ENCODE measurements around the gene MAN2A1.

Gene MAN2A1

GRCh38 chr5:109689740-109690241, at the start of gene MAN2A1:
MAN2A1 (plus strand) TSS chr5:109689927; CDS start chr5:109690418, 491 bp downstream.
- no peak for FAIRE-seq

- FAIRE-seq = no peak
These were observed 48.8 kb upstream of the MAN2A1 start for GRCh38 chr5:109640976-109641375.

GRCh38 chr5:109643791-109644350, 45.9 kb upstream of the MAN2A1 start:
- no peak for FAIRE-seq

- FAIRE-seq = no peak
These were observed 44.9 kb upstream of the MAN2A1 start for GRCh38 chr5:109644829-109645228.

GRCh38 chr5:109645707-109646192, 44.0 kb upstream of the MAN2A1 start:
- no peak for FAIRE-seq

GRCh38 chr5:109649318-109649717, 40.4 kb upstream of the MAN2A1 start:
- no peak for FAIRE-seq

GRCh38 chr5:109650493-109650892, 39.2 kb upstream of the MAN2A1 start:
- no peak for FAIRE-seq

GRCh38 chr5:109652096-109652495, 37.6 kb upstream of the MAN2A1 start:
- no peak for FAIRE-seq

GRCh38 chr5:109653042-109653441, 36.7 kb upstream of the MAN2A1 start:
- FAIRE-seq = no peak

- no peak for FAIRE-seq
These were observed 36.0 kb upstream of the MAN2A1 start for GRCh38 chr5:109653561-109654239.

- FAIRE-seq = no peak
These were observed 35.3 kb upstream of the MAN2A1 start for GRCh38 chr5:109654455-109654854.

GRCh38 chr5:109655841-109656240, 33.9 kb upstream of the MAN2A1 start:
- FAIRE-seq = no peak

GRCh38 chr5:109656829-109657228, 32.9 kb upstream of the MAN2A1 start:
- no peak for FAIRE-seq

- no peak for FAIRE-seq
These were observed 29.8 kb upstream of the MAN2A1 start for GRCh38 chr5:109659901-109660300.

GRCh38 chr5:109660301-109660700, 29.4 kb upstream of the MAN2A1 start:
- FAIRE-seq = no peak

GRCh38 chr5:109668237-109668636, 21.5 kb upstream of the MAN2A1 start:
- no peak for FAIRE-seq

- no peak for FAIRE-seq
These were observed 20.9 kb upstream of the MAN2A1 start for GRCh38 chr5:109668668-109669422.

- no peak for FAIRE-seq
These were observed 19.6 kb upstream of the MAN2A1 start for GRCh38 chr5:109669991-109670706.

GRCh38 chr5:109671136-109671535, 18.6 kb upstream of the MAN2A1 start:
- no peak for FAIRE-seq

- no peak for FAIRE-seq
These were observed 15.1 kb upstream of the MAN2A1 start for GRCh38 chr5:109674596-109674995.

- no peak for FAIRE-seq
These were observed 12.8 kb upstream of the MAN2A1 start for GRCh38 chr5:109676920-109677319.

- FAIRE-seq = no peak
These were observed 11.3 kb upstream of the MAN2A1 start for GRCh38 chr5:109678447-109678846.

GRCh38 chr5:109681763-109682162, 8.0 kb upstream of the MAN2A1 start:
- no peak for FAIRE-seq

All from colon (tissue), 2 donors.